Kidney epithelial cell (primary cell): Measurements from ENCODE around the gene ZNF579. TPM values are rescaled to one million over a fixed set of nuclear protein-coding genes. Genes with fewer than 3 reads are reported as not detected.

Experiments
- DNase-seq: peaks from one replicate; pipeline ENCODE4 v3.0.0-alpha.2; 2010; ENCODE audit warnings: low read depth
- H3K27me3 ChIP-seq: 2 replicates; pipeline ENCODE4 v1.6.0; 2011; ENCODE audit warnings: low read length; ENCODE audit not compliant: control insufficient read depth, insufficient read depth
- H3K36me3 ChIP-seq: 2 replicates; pipeline ENCODE4 v1.5.1; 2011; ENCODE audit warnings: low read length; ENCODE audit not compliant: control insufficient read depth, insufficient read depth
- H3K4me3 ChIP-seq: 2 replicates; pipeline ENCODE4 v1.5.1; 2011; ENCODE audit warnings: low read depth, mild to moderate bottlenecking, control low read depth, low read length
- CTCF ChIP-seq: IDR thresholded peaks from 2 replicates; pipeline ENCODE4 v1.5.1; 2011; ENCODE audit warnings: mild to moderate bottlenecking, moderate library complexity, low read length, control low read depth, inconsistent platforms; ENCODE audit not compliant: insufficient read depth, poor library complexity, severe bottlenecking
- total RNA-seq: library from RNA; depleted of rRNA; stranded (reverse); fragments of >200 nt; gene quantifications from 2 replicates; pipeline ENCODE4 v1.2.3, GENCODE V29; 2015

ZNF579 gene
- total RNA-seq, 1 donor from 2014 or later: 14.4 TPM

GRCh38 chr19:55599468-55599841 lies 18.8 kb upstream of the ZNF579 start, which contains the start of gene FIZ1:
TSS of gene FIZ1 (minus strand) at chr19:55599517. CDS start at chr19:55597865, 1,652 bp downstream.
- Histone ChIP-seq H3K27me3 (no peaks in the 10 kb centered on the region), H3K4me3 (peak within 1 kb of the TSS; percentile 91), H3K36me3 (no peaks in the 10 kb centered on the region)
- no peak for TF ChIP-seq CTCF
- peak; percentile 82 for DNase-seq

GRCh38 chr19:55598719-55599467 lies 18.2 kb upstream of the ZNF579 start:
- Histone ChIP-seq H3K36me3 (no peaks in the 10 kb centered on the region), H3K4me3 (peak overlapping the region; percentile 91), H3K27me3 (no peaks in the 10 kb centered on the region)
- DNase-seq: peak; percentile 73
- TF ChIP-seq CTCF: no peak

- no peak overlapping the region for H3K4me3 ChIP-seq
- TF ChIP-seq CTCF: no peak
- no peak for DNase-seq
- H3K36me3 ChIP-seq: no peaks in the 10 kb centered on the region
- H3K27me3 ChIP-seq: no peaks in the 10 kb centered on the region
These were observed 17.4 kb upstream of the ZNF579 start for GRCh38 chr19:55598034-55598433.

- TF ChIP-seq CTCF: no peak
- no peak overlapping the region for H3K4me3 ChIP-seq
- no peaks in the 10 kb centered on the region for H3K36me3 ChIP-seq
- DNase-seq: no peak
- H3K27me3 ChIP-seq: no peaks in the 10 kb centered on the region
These were observed 16.9 kb upstream of the ZNF579 start for GRCh38 chr19:55597501-55597921.

GRCh38 chr19:55596304-55596703 lies 15.7 kb upstream of the ZNF579 start:
- Histone ChIP-seq H3K36me3 (no peaks in the 10 kb centered on the region), H3K27me3 (no peaks in the 10 kb centered on the region), H3K4me3 (no peak overlapping the region)
- DNase-seq: no peak
- TF ChIP-seq CTCF: no peak
